Upper lobe of right lung (tissue), 1 donor: ENCODE data around the gene GINS1. TPM values are rescaled to one million over a fixed set of nuclear protein-coding genes. Genes with fewer than 3 reads are reported as not detected.

Experiments used
- ATAC-seq: fragments of 200-7000 bp; cut with Tn5 transposase; one replicate; pipeline ENCODE4 v1.9.1; 2020; ENCODE audit warnings: mild to moderate bottlenecking, moderate library complexity
- DNase-seq: peaks from one replicate; pipeline ENCODE4 v3.0.0-alpha.2; 2020
- H3K27ac ChIP-seq: fragments of 200-600 bp; one replicate; pipeline ENCODE4 v1.8.0; 2022
- H3K27me3 ChIP-seq: fragments of 200-600 bp; one replicate; pipeline ENCODE4 v1.8.0; 2022; ENCODE audit warnings: mild to moderate bottlenecking
- H3K36me3 ChIP-seq: fragments of 200-600 bp; one replicate; pipeline ENCODE4 v1.8.0; 2022
- H3K4me1 ChIP-seq: fragments of 200-600 bp; one replicate; pipeline ENCODE4 v1.8.0; 2022
- H3K4me3 ChIP-seq: fragments of 200-600 bp; one replicate; pipeline ENCODE4 v1.8.0; 2022; ENCODE audit warnings: mild to moderate bottlenecking
- H3K9me3 ChIP-seq: fragments of 200-600 bp; one replicate; pipeline ENCODE4 v1.8.0; 2022
- intact Hi-C: fragments of 100-400 bp; cut with DNase I; formaldehyde crosslinking; loops from one replicate; pipeline ENCODE4 v1.11.0; 2022
- total RNA-seq: library from RNA; stranded (reverse); fragmentation: NEBNext Ultra II Directional; extraction: Animal tissue kit (Norgen Biotek cat#: 25700); gene quantifications from one replicate; pipeline ENCODE4 v1.2.1, GENCODE V29; 2021
- TF ChIP-seq, protein P1 (sequence below): fragments of 200-600 bp; IDR thresholded peaks from one replicate; pipeline ENCODE4 v1.8.0; 2022; ENCODE audit warnings: antibody characterized with exemption
- donor health status: DM: no; HTN: yes; CAD: no; lungs with severe emphysema.

Gene GINS1
- total RNA-seq, 1 donor from 2014 or later: 0.55 TPM

- H3K9me3 ChIP-seq: no peaks in the 10 kb centered on the region
- TF ChIP-seq, protein P1, sequence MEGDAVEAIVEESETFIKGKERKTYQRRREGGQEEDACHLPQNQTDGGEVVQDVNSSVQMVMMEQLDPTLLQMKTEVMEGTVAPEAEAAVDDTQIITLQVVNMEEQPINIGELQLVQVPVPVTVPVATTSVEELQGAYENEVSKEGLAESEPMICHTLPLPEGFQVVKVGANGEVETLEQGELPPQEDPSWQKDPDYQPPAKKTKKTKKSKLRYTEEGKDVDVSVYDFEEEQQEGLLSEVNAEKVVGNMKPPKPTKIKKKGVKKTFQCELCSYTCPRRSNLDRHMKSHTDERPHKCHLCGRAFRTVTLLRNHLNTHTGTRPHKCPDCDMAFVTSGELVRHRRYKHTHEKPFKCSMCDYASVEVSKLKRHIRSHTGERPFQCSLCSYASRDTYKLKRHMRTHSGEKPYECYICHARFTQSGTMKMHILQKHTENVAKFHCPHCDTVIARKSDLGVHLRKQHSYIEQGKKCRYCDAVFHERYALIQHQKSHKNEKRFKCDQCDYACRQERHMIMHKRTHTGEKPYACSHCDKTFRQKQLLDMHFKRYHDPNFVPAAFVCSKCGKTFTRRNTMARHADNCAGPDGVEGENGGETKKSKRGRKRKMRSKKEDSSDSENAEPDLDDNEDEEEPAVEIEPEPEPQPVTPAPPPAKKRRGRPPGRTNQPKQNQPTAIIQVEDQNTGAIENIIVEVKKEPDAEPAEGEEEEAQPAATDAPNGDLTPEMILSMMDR: no peak
- H3K4me1 ChIP-seq: no peaks in the 10 kb centered on the region
- H3K27ac ChIP-seq: no peak overlapping the region
- H3K4me3 ChIP-seq: no peak overlapping the region
- H3K27me3 ChIP-seq: no peaks in the 10 kb centered on the region
- intact Hi-C loops: no loop called here
- DNase-seq: no peak
- no peak for ATAC-seq
- no peaks in the 10 kb centered on the region for H3K36me3 ChIP-seq
These were observed 52.6 kb downstream of the GINS1 start for GRCh38 chr20:25459916-25460535.

- no peak for DNase-seq
- Histone ChIP-seq H3K9me3 (no peaks in the 10 kb centered on the region), H3K36me3 (no peaks in the 10 kb centered on the region), H3K4me1 (no peaks in the 10 kb centered on the region), H3K4me3 (no peak overlapping the region), H3K27ac (no peak overlapping the region), H3K27me3 (no peaks in the 10 kb centered on the region)
- TF ChIP-seq, protein P1: no peak
- intact Hi-C loops: no loop called here
- no peak for ATAC-seq
These were observed 53.2 kb downstream of the GINS1 start for GRCh38 chr20:25460566-25461280.

- intact Hi-C loops: no loop called here
- no peak overlapping the region for H3K4me3 ChIP-seq
- no peak for DNase-seq
- no peaks in the 10 kb centered on the region for H3K36me3 ChIP-seq
- no peak for ATAC-seq
- no peak overlapping the region for H3K27ac ChIP-seq
- H3K4me1 ChIP-seq: no peaks in the 10 kb centered on the region
- H3K27me3 ChIP-seq: no peaks in the 10 kb centered on the region
- TF ChIP-seq, protein P1: no peak
- no peaks in the 10 kb centered on the region for H3K9me3 ChIP-seq
These were observed 53.8 kb downstream of the GINS1 start for GRCh38 chr20:25461281-25461650.

- intact Hi-C loops: no loop called here
- TF ChIP-seq, protein P1: no peak
- Histone ChIP-seq H3K27ac (no peak overlapping the region), H3K4me3 (no peak overlapping the region), H3K9me3 (no peaks in the 10 kb centered on the region), H3K27me3 (no peaks in the 10 kb centered on the region), H3K4me1 (no peaks in the 10 kb centered on the region), H3K36me3 (peaks cover 3% of the 10 kb centered on the region)
- DNase-seq (no peak), ATAC-seq (no peak)
These were observed 54.5 kb downstream of the GINS1 start for GRCh38 chr20:25461786-25462545.

DNA sequence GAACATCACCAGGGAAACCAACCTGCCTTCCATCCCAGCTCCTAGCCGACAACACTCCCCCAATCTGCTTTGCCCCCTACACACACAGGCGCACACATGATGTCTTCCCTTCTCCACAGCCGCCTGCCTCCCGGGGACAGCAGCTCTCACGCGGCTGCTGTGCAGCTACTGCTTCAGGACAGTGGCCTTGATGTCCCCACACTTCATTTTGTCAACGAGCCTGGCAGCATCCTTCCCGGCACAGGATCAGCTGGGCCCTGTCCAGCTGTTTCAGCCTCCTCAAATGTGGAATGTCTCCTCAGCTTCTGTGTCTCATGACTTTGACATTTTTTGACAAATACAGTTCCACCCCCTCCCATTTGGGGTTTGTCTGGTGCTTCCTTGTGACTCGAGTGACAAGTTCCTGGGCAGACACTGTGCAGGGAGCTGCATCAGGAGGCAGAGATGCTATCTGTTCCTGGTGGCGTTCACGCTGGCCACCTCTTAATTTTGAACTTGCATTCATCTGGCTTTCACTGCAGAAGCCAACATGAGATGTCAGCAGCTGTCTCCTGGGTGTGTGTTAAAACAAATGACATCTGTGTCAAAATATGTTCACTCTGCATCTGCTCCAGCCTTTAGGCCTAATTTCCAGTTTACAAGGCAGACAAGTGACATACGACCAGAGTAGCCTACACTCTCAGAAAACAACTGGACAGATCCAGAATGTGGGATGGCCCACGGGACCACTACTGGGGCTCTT lies 57.2 kb downstream of the GINS1 start:
- H3K36me3 ChIP-seq: peaks cover 5% of the 10 kb centered on the region
- no peak overlapping the region for H3K4me3 ChIP-seq
- H3K27me3 ChIP-seq: no peaks in the 10 kb centered on the region
- no peak overlapping the region for H3K27ac ChIP-seq
- intact Hi-C loops: no loop called here
- DNase-seq (no peak), ATAC-seq (no peak)
- TF ChIP-seq, protein P1: no peak
- H3K4me1 ChIP-seq: no peaks in the 10 kb centered on the region
- no peaks in the 10 kb centered on the region for H3K9me3 ChIP-seq
